NCI-H446 treated with DMSO at 0.1 percent for 48 hours (cell line): ENCODE measurements around the gene ST3GAL6.

Experiments
- DNase-seq: peaks from one replicate; lab custom pipeline; 2025; lab: John Stamatoyannopoulos, UW

The ST3GAL6 gene

DNA sequence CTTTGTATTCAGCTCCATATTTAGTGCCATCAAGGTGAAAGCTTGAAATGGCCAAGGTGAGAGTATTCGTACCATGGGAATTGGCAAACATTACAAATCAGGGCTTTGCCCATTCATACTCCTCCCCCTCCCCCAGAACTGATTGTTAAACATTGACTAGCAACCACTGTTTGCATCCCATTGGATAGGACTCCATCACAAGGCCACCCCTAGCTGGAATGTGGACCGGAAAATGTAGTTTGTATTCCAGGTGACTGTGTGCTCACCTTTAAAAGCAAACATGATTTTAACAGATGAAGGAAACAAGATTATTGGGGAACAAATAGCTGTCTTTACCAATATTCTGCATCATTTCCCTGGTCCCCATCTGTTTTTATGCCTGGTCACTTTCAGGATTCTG lies 14.1 kb downstream of the ST3GAL6 start:
- no peak for DNase-seq

DNA sequence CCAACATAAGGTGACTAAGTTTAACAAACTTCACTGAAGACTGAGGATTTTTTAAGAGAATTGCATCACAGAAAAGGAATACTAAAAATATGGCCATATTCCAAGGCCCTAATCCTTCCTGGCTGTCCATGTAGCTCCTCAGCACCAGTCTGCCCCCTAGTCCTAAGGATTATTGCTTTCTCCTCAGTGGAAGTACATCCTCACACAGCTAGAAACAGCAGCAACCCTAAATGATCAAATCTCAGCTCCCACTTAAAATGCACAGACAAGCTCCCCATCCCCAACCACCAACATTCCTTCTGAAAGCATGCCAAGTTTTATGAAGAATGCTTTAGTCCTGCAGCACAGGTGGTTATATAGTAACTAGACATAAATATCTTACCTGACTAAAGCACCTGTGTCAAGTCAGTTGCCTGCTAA lies 14.7 kb downstream of the ST3GAL6 start:
- DNase-seq, result no peak

DNA sequence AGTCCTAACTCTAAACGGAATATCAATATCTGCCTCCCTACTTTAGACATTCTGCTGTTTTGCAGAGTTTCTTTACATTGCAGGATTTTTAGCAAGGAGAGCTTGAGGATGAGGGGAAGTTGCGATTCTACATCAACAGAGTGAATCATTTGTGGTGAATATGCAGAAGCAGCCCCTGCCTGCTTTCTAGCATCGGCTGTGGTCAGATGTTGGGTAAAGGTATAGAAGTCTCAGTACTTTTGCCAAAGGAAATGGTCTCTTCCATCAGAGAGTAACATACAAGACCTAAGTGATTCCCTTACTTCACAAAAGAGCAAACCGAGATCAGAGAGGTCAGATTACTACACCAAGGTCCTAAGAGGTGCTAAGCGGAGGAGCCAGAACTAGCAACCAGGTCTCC lies 15.2 kb downstream of the ST3GAL6 start:
- no peak for DNase-seq

DNA sequence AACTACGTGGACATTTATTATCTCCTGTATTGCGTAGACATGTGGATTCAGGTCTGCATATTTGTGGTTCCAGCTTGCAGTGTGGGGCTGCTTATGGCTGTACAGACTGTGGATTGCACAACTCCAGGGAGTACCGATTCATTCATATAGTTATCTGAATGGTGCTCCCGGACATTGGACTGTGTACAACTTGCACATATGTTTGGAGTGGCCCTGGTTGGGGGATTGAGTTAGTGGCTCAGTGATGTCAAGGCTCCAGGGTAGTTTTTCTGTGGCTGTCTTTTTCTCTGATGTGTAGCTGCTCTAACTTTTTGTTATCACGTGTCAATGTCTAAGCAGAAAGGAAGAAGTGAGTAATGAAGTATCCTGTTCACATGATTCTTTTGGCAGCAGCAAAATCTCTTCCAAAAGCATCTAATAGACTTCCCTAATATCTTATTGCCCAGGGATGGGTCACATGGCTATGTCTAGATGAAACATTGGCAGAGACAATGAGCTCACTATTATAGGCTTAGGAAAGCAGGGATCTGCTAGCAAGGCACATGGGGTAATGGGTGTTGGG lies 15.8 kb downstream of the ST3GAL6 start:
- DNase-seq, result no peak

DNA sequence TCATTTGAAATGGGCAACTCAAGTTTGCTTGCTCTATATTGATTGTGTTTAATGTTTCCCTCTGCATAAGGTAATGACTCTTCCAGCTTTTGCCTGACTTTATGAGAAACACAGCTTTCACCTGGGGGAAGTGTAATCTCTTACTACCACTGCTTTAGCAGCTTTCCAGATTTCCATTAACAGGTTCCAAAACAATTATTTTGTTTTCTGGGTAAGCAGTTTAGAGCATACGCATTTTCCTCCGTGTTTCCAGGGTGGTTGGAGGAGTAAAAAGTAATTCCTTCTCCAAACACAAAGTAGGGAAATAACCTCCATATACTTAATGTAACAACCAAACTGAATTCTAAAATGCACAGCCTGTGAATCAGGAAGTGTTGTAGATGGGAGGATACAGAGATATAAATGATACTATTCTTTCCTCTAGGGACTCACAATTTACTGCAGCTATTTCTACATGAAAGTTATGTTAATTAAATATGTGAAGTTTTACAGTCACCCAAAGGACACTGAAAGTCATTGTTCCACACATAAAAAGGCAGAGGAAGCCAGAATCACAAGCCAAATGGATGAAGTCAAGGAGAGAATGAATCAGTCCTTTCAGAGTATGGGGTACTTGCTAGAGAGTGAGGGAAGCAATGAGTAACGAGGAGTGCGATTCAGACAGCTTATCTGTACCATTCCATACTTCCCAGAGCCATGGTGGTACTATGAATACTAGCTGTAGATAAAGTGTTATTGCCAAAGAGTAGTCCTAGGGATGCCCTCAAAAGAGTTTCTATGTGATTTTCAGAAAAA lies 16.6 kb downstream of the ST3GAL6 start:
- no peak for DNase-seq

DNA sequence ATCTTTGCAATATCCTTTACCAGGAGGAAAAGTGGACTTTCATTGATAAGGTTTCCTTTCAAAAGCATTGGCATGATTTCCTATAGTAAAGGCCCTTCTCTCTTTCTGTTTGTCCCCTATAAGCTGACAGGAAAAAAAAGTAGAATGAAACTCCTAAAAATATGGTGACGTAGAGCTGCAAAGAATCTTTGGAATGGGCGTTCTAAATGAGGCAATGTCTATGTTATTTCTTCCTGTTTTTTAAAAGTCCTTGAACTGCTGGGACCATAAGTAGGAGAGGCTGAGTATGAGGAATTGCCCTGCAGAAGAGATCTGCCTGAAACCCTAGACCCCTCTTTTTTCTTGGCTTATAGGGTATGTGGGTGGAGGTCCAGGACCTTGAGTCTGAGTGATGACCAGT lies 17.2 kb downstream of the ST3GAL6 start:
- DNase-seq, result no peak

DNA sequence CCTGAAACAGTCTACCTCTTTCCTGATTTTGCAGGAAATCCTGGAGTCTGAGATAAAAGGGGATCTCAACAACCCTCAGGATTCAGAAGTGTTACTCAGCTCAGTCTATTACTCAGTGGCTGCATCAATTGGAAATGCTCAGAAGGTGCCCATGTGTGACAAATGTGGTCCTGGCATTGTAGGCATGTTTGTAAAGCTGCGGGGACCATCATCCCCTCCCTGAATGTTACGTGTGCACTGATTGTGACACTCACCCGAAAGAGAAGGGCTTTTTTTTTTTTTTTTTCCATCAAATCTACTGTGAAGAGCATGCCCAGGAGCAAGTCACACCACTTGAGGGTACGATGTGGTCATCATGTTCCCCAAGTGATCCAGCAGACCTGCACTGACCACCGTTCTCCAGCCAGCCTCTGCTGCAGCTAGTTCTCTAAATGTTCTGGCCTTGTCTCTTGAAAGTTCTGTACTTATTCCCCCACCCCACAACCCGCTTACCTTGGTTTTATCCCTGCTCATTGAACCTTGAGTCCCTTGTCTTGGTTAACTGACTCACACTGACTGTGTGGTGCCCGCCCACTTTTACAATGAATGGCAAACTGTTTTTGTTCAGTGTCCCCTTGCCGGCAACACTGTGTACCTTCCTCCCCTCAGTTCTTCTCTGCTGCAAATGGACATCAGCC lies 19.8 kb downstream of the ST3GAL6 start:
- no peak for DNase-seq

DNA sequence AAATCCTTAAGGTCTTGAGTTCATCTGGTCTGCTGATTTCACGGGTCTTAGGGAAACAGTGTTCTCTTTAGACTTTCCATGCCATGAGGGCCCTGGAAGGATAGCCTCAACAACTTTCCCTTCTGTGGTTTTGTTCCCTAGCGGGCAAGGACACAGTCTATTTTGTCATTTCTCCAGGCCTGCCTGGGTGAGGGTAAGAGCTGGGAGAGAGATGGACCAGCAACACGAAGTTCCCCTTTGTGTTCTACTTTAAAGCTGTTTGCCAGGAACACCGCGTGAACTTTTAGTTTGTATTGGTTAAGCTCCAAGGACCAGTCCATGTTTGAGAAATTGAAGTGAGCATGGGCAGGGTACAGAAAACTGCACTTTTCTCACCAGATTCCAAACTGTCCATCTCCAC lies 20.9 kb downstream of the ST3GAL6 start:
- no peak for DNase-seq

DNA sequence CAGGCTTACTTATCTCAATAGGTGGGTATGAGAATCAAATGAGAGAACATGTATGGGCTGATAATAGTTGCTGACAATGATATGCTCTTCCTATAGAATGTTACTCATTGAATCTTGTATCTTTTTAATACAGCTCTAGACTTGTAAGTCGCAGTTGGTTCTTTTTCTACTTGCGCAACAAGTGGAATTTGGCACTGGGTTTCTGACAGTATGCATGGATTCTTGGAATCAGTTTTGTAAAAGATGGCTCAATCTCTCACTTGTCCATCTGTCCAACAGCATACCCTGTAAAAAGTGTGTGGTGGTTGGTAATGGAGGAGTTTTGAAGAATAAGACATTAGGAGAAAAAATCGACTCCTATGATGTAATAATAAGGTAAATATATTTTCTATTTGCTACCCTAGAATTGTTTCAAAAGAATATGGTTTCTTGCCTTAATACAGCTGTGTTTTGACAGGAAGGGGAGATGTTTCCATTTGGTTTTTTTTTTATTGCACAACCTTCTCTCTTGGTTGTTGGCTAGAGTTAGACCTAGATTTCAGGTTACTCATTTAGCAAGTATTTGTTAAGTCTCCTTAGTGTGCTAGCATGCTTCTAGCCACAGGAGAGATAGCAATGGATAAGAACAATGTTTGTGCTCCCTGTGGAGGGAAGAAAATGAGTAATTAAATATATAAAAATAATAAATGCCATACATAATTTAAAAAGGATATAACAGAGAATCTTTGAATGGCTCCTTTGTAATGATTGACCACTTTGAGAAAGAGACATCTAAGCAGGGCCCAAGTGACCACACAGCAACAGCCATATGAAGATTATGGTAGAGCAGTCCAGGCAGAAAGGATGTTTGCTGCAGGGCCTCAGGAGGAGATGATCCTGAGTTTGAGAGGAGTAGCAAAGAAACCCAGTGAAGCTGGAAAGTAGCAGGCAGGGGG lies 21.8 kb downstream of the ST3GAL6 start:
- DNase-seq, result no peak

DNA sequence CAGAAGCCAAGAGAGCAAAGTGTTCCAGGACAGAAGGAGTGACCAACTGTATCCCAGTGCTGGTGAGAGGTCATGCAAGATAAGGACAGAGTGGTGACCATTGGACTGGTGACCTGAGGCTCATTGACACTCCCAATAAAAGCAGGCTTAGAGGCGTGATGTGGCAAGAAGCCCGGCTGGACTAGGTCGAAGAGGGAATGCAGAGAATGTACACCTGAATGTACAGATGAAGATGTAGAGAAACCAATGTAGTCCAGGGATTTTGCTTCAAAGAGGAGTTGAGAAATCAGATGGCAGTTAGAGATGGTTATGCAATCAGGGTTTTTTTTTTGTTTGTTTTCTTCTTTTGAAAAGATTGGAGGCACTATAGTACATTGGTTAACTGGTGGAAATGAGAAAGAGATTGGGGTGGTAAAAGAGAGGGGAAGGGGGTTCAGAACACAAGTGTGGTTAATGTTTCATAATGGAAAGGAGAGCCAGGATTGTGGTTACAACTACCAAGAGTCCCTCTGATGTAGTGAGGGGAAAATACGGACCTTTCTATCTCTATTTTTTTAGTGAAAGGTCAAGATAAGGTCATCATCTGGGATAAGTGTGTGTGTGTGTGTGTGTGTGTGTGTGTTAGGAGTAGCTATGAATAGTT lies 23.3 kb downstream of the ST3GAL6 start:
- no peak for DNase-seq

DNA sequence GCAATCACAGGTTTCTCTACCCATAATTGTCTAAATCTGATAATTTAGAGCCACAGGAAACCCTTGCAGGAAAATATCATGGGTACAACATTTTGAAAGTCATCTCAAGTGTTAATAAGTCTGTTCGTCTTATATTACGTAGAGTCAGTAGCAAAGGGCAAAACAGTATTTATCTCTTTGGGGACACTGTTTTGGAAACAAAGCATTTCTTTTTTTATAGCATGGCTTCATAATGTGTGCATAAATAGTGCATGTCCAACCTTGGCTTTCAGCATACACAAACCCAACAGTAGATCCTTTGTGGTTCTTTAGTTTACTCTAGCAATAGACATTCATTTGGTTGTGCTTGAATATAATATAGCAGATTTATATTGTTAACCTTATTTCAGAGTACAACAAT lies 24.0 kb downstream of the ST3GAL6 start:
- DNase-seq, result no peak

DNA sequence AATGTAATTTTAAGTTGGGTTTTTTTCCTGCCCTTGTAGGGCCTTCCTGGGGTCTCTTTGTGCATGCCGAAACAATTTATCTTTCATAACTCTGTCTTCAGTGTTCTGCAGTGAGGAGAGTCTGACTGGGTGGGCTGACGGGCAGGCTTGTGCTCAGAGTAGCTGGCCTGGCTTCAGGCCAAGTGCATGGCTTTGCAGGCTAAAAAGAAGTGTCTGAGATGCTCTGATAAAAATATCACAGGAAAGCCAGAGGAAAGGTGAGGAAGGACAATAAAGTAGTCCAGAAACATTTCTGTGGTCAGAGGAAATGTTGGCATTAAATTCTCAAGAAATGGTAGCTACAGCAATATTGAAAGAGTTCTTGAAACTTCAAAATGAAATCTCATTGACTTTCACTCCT lies 25.5 kb downstream of the ST3GAL6 start:
- no peak for DNase-seq

DNA sequence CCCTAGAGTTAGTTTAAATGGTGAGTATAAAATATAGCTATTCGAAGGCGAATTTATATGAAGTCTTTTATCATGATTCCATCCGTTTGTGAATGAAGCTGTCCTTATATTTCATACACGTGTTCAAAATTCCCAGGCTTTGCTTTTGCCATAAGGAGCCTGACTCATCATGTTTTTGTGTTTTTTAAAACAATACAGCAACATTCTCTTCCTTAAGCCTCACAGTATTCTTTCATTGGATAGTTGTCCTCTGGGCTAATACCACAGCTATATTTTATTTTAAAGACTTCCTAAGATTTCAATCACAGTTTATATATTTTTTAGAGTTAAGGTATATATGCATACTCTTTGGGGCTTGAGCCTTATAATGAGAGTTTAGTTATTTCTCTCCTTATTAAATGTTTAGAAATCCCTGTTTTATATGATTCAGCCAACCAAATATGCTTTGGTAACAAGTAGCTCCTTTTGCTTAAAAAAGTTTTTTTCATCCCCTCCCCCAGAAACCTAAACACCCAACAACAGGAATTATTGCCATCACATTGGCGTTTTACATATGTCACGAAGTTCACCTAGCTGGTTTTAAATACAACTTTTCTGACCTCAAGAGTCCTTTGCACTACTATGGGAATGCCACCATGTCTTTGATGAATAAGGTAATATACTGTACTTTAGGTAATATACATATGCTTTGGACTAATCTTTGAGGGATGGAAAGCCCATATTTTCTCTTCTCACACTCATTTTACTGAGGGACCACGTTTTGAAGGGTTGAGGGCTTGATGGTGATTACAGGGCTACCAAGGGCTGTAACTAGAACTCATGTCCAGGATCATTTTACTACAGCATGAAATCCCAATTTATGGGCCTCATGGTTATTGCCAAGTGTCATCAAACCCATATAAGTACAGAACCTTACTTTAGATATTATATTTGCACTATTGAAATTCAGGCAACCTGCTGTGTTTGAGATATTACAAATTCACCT lies 28.5 kb downstream of the ST3GAL6 start:
- DNase-seq, result no peak

DNA sequence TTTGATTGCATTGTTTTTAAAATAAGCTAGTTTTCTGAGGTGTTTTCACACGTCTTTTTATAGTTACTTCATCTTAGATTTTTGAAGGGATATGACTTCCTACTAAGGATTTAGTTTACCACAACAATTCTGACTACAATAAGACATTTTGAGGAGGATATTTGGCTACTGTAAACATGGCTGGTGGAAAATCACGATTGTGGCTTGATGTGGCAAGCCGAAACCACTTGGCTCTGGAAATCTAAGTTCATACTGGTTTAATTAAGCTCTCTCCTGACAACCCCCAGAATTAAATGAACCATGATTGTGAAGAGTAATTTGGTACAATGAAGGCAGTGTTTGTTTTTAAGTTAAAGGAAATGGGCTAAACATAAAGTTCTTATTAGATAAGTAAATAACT lies 30.8 kb downstream of the ST3GAL6 start:
- DNase-seq, result no peak

DNA sequence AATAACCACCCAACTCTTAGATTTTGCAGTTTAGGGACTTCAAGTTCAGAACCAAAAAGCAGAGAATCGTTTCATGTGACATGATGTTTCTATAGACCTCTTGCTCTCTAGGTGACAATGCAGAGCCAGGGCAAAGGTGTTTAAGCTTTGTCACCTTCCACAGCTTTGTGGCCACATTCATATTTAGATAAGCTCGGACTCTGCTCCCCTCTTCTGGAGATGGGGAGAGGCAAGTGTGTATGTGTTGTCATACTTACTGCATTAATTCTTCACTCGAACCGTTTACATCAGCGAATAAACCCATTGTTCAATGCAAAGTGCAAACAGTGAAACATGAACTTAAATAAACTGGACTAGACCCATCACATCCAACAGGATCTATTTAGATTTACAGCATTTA lies 33.2 kb downstream of the ST3GAL6 start:
- DNase-seq, result no peak

DNA sequence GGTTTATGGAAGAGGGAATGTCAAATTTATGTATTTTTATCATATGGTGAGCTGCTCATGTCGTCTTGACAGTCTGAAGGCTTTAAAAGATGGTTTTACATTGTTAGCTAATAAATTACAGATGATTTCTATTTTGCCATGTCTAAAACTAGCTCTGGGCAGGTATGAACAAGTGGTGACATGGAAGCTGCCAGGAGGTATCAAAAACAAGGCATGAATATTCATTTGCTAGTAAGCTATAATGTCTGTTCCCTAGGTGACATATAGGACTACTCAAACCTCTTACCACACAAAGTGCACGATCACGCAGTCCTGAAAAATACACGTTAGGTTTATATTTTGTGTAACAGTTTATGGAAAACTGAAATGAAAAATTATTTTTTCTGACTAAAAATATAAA lies 34.8 kb downstream of the ST3GAL6 start:
- no peak for DNase-seq

DNA sequence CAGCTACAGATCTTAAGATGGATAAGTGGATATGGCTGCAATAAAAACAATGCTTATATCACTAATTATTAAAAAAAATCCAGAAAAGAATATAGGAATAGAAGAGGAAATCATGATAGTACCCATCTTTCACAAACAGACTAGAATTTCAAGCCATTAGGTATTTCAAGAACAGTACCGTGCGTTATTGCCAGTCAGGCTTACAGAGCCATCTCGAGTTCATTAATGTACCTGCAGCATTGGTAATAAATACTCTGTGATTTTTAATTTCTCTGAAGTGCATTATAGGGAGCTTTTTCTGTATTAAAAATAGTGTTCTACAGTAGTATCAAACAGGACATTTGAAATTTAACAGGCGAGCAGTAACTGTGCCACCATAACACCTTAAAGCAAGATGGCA lies 35.7 kb downstream of the ST3GAL6 start:
- no peak for DNase-seq

DNA sequence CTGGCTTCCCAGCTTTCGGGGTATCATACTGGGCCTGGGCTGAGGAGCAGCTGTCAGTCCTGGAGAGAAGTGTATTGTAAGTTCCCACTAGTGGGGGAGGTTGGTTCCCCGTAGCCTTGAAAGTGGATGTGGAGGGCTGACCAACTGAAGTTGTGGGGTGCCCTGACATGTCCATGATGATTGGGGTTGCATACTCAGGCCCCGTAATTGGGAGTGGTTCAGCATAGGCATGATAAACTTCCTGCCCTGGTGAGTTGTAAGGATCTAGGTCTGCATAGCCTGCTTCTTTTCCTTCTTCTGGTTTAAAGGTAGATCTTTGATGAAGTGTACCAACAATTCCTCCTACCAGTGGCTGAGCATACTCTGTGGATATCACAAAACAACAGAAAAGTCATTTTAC lies 36.3 kb downstream of the ST3GAL6 start:
- DNase-seq, result no peak

DNA sequence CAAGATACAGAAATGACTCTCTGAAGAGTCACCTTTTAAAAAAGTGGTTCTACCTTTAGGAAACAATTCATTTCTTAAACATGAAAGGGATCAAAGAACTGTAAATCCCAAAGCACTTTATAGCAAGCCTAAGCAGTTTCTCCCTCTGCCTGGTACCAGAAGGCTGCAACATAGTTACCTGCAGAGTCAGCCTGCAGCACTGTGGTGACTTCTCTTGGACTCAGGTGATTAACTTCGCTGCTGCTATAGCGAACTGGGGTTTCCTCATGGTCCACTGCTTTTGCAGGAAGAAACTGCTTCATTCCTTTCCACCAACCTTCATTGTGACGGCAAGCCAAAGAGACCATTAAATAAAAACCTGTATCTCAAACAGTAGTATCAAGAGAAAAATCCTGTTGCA lies 37.3 kb downstream of the ST3GAL6 start:
- no peak for DNase-seq

DNA sequence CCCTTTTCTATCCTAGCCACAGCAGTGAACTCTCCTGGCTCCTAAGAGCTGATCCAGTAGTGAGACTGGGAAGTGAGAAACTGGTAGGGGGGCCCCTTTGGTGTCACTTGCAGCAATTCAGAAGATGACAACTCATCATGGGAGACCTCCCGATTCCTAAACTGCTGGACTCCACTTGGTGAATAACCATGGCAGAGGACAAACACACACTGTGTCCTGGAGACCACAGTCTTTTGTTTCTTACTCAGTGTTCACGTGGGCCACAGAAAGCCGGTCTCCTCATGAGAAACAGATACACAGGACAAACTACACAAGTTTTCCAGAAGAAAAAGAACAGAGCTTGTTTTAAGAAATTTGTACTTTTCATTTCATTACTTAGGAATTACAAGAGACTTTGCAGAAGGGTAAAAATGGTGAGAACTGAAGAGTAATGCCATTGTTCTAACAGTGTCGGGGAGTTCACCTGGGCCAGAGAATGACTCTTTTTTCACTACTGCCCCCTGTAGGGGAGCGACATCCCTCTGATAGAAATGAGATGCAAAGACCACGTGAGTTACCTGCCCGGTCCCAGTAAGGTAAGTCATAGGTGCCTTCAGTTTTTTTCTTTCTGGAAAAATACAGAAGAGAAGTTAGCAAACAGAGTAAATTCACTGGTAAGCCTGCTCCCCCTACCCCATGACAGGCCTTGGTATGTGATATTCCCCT lies 38.1 kb downstream of the ST3GAL6 start:
- no peak for DNase-seq
